ENCODE measurements around the gene AKAP7.
A peak's percentile ranks its signal among the peaks of the same experiment; 100 is the strongest.
"Not testable (repeated sequence)": the region's sequence is repeated elsewhere in the genome, so short reads cannot be mapped to it uniquely, and the experiment has no call there.

Gene AKAP7

DNA sequence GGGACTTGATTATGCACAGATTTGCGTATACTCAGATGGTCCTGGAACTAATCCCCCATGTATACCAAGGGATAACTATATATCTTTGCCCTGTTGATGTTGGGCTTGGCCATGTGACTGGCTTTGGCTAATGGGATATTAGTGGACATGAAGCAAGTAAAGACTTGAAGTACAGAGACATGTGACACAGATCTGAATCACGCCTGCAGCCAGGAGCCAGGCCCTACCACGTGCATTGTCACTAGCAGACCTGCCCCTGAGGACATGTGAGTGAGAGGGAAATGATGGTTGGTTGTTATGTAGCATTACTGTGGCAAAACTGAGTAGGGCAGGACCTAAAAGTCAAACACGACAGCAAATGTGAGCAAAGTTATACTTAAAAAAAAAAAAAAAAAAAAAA lies 155.7 kb downstream of the AKAP7 start:
- H3K9me3 ChIP-seq (ENCODE audit: insufficient read depth, low read depth, low read length) = no peaks in the 10 kb centered on the region
- peaks cover 33% of the 10 kb centered on the region for H3K4me1 ChIP-seq (ENCODE audit: insufficient read depth, low read length)
- WGBS = 92% methylated on average over 3 of the region's 4 CpGs
- H3K36me3 ChIP-seq (ENCODE audit: insufficient read depth, low read length) = no peaks in the 10 kb centered on the region
- H3K27ac ChIP-seq (ENCODE audit: low read depth, low read length) = no peak overlapping the region
- no peak overlapping the region for H3K9ac ChIP-seq (ENCODE audit: low read depth, low read length)
- H3K27me3 ChIP-seq (ENCODE audit: insufficient read depth, low read length) = no peaks in the 10 kb centered on the region
- H3K4me3 ChIP-seq (ENCODE audit: low read length) = no peak overlapping the region

DNA sequence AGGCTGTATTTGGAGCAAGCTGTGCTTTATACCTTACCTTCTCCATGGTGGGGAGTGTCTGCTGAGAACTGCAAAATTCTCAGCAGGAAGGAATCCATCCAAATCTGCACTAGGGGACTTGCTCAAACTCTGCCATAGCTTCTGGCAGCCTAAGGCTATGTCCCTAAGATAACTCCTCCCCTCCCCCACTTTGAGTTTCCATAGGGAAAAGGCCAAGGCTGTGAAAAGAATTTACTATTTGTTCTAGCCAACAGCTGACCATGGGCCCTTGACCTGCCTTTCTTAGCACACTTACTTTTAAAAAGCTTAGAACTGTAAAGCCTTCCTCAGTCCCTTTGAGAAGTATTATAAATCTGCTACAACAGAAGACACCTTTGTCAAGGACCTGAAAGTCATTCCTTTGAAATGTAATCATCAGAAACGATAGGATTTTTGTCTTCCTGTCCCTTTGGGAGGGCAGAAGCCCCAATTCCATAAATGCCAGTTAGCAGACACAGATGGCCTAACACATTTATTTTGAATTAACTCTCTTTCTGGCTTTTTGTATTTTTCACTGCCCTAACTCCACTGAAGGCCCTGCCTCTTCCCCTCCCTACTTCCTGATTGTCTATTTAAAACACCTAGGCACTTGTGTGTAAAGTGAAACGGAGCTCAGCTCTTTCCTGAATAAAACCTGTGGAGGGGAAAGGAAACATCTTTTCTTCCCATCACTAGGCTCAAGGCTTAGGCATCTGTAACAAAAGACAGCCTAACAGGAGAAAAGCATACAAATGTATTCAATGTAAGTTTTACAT lies 157.1 kb downstream of the AKAP7 start:
- Histone ChIP-seq H3K36me3 (ENCODE audit: insufficient read depth, low read length) (no peaks in the 10 kb centered on the region), H3K9ac (ENCODE audit: low read depth, low read length) (no peak overlapping the region), H3K4me1 (ENCODE audit: insufficient read depth, low read length) (peaks cover 31% of the 10 kb centered on the region), H3K9me3 (ENCODE audit: insufficient read depth, low read depth, low read length) (no peaks in the 10 kb centered on the region), H3K27ac (ENCODE audit: low read depth, low read length) (peak overlapping the region; percentile 78), H3K4me3 (ENCODE audit: low read length) (no peak overlapping the region), H3K27me3 (ENCODE audit: insufficient read depth, low read length) (no peaks in the 10 kb centered on the region)
- 14% methylated on average over 1 of the region's 2 CpGs for WGBS

DNA sequence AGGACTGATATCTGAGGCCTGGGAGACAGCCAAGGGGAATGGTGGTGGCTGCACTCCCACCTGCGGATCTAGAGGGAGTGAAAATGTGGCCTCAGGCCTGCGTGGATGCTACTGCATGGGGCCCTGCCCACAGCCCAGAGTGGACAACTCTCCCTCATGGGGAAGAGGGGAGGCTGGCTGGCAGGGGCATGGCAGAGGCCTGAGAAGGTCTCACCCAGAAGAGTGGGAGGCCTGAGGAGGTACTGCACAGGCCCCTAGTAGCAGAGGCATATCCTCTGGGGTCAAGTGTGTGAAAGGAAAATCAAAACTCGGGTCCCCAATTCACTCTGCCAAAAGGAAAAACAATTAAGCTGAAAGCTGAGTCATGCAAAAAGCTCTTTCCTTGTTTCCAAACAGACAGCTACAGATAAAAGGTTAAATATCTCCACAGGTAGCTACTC lies 158.2 kb downstream of the AKAP7 start:
- H3K36me3 ChIP-seq (ENCODE audit: insufficient read depth, low read length) = no peaks in the 10 kb centered on the region
- H3K4me3 ChIP-seq (ENCODE audit: low read length) = no peak overlapping the region
- peak overlapping the region; percentile 46 for H3K9ac ChIP-seq (ENCODE audit: low read depth, low read length)
- no peaks in the 10 kb centered on the region for H3K27me3 ChIP-seq (ENCODE audit: insufficient read depth, low read length)
- H3K27ac ChIP-seq (ENCODE audit: low read depth, low read length) = peak overlapping the region; percentile 91
- H3K4me1 ChIP-seq (ENCODE audit: insufficient read depth, low read length) = peaks cover 31% of the 10 kb centered on the region
- no peaks in the 10 kb centered on the region for H3K9me3 ChIP-seq (ENCODE audit: insufficient read depth, low read depth, low read length)
- WGBS = 56% methylated on average over 3 of the region's 3 CpGs

DNA sequence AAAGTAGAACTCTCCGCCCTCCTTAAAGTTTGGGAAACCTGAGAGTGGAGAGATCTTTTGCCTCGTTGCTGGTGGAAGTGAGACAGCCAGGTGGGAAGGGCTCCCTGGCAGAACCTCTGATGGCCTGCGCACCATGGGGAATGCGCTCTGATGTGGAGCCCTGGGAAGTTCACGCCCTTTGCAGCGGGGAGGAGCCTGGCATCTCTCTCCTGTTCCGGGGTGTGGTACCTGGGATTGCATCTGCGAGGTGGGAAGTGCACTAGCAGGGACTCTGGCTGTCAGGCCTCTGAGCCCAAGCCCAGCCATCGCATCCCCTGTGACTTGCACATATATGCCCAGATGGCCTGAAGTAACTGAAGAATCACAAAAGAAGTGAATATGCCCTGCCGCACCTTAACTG lies 159.8 kb downstream of the AKAP7 start:
- H3K9ac ChIP-seq (ENCODE audit: low read depth, low read length) = peak overlapping the region; percentile 45; the same call in 1 of the 2 replicates
- H3K4me3 ChIP-seq (ENCODE audit: low read length) = peak overlapping the region; percentile 39
- WGBS = 29% methylated on average over 10 of the region's 10 CpGs

GRCh38 chr6:131300826-131301225 lies 165.6 kb downstream of the AKAP7 start:
- 46% methylated on average over 7 of the region's 7 CpGs for WGBS
- not testable (repeated sequence) for H3K27me3 ChIP-seq (ENCODE audit: insufficient read depth, low read length); H3K4me1 ChIP-seq (ENCODE audit: insufficient read depth, low read length); H3K36me3 ChIP-seq (ENCODE audit: insufficient read depth, low read length); H3K4me3 ChIP-seq (ENCODE audit: low read length); H3K9me3 ChIP-seq (ENCODE audit: insufficient read depth, low read depth, low read length)
- Histone ChIP-seq H3K9ac (ENCODE audit: low read depth, low read length) (0 out of 2 replicates have a peak overlapping the region, but pooled peaks have one; percentile 44), H3K27ac (ENCODE audit: low read depth, low read length) (peak overlapping the region; percentile 77; the same call in 1 of the 2 replicates)

More for the DNA sequence above, 159.8 kb downstream of the AKAP7 start:
- H3K36me3 ChIP-seq (ENCODE audit: insufficient read depth, low read length) = no peaks in the 10 kb centered on the region
- H3K4me1 ChIP-seq (ENCODE audit: insufficient read depth, low read length) = peaks cover 31% of the 10 kb centered on the region
- H3K9me3 ChIP-seq (ENCODE audit: insufficient read depth, low read depth, low read length) = no peaks in the 10 kb centered on the region
- H3K27ac ChIP-seq (ENCODE audit: low read depth, low read length) = peak overlapping the region; percentile 57; the same call in 1 of the 2 replicates
- H3K27me3 ChIP-seq (ENCODE audit: insufficient read depth, low read length) = no peaks in the 10 kb centered on the region

GRCh38 chr6:131303338-131303930 lies 168.2 kb downstream of the AKAP7 start:
- Histone ChIP-seq H3K27ac (ENCODE audit: low read depth, low read length) (no peak overlapping the region), H3K27me3 (ENCODE audit: insufficient read depth, low read length) (no peaks in the 10 kb centered on the region), H3K9me3 (ENCODE audit: insufficient read depth, low read depth, low read length) (peaks cover 2% of the 10 kb centered on the region; the same call in 1 of the 2 replicates), H3K36me3 (ENCODE audit: insufficient read depth, low read length) (peaks cover 4% of the 10 kb centered on the region; the same call in 1 of the 2 replicates), H3K4me1 (ENCODE audit: insufficient read depth, low read length) (peaks cover 7% of the 10 kb centered on the region; the same call in 1 of the 2 replicates), H3K9ac (ENCODE audit: low read depth, low read length) (no peak overlapping the region), H3K4me3 (ENCODE audit: low read length) (no peak overlapping the region)
- 82% methylated on average over 6 of the region's 6 CpGs for WGBS

- peaks cover 12% of the 10 kb centered on the region for H3K9me3 ChIP-seq (ENCODE audit: insufficient read depth, low read depth, low read length)
- peaks cover 7% of the 10 kb centered on the region; the same call in 1 of the 2 replicates for H3K36me3 ChIP-seq (ENCODE audit: insufficient read depth, low read length)
- H3K4me1 ChIP-seq (ENCODE audit: insufficient read depth, low read length) = peaks cover 7% of the 10 kb centered on the region; the same call in 1 of the 2 replicates
- no peak overlapping the region for H3K4me3 ChIP-seq (ENCODE audit: low read length)
- no peaks in the 10 kb centered on the region for H3K27me3 ChIP-seq (ENCODE audit: insufficient read depth, low read length)
- H3K27ac ChIP-seq (ENCODE audit: low read depth, low read length) = no peak overlapping the region
- 88% methylated on average over 5 of the region's 6 CpGs for whole genome bisulfite sequencing
- H3K9ac ChIP-seq (ENCODE audit: low read depth, low read length) = no peak overlapping the region
These were observed 170.0 kb downstream of the AKAP7 start for GRCh38 chr6:131305037-131305850.

GRCh38 chr6:131309437-131309836 lies 174.2 kb downstream of the AKAP7 start:
- H3K4me1 ChIP-seq (ENCODE audit: insufficient read depth, low read length) = peaks cover 4% of the 10 kb centered on the region; the same call in 1 of the 2 replicates
- peaks cover 3% of the 10 kb centered on the region; the same call in 1 of the 2 replicates for H3K36me3 ChIP-seq (ENCODE audit: insufficient read depth, low read length)
- H3K9ac ChIP-seq (ENCODE audit: low read depth, low read length) = no peak overlapping the region
- peaks cover 16% of the 10 kb centered on the region for H3K9me3 ChIP-seq (ENCODE audit: insufficient read depth, low read depth, low read length)
- WGBS = 92% methylated on average over 1 of the region's 1 CpG
- no peaks in the 10 kb centered on the region for H3K27me3 ChIP-seq (ENCODE audit: insufficient read depth, low read length)
- H3K4me3 ChIP-seq (ENCODE audit: low read length) = no peak overlapping the region
- H3K27ac ChIP-seq (ENCODE audit: low read depth, low read length) = no peak overlapping the region

GRCh38 chr6:131314838-131315237 lies 179.6 kb downstream of the AKAP7 start:
- no peaks in the 10 kb centered on the region for H3K36me3 ChIP-seq (ENCODE audit: insufficient read depth, low read length)
- no peaks in the 10 kb centered on the region for H3K4me1 ChIP-seq (ENCODE audit: insufficient read depth, low read length)
- H3K9me3 ChIP-seq (ENCODE audit: insufficient read depth, low read depth, low read length) = peaks cover 14% of the 10 kb centered on the region
- H3K27me3 ChIP-seq (ENCODE audit: insufficient read depth, low read length) = no peaks in the 10 kb centered on the region
- H3K4me3 ChIP-seq (ENCODE audit: low read length) = no peak overlapping the region
- H3K27ac ChIP-seq (ENCODE audit: low read depth, low read length) = no peak overlapping the region
- H3K9ac ChIP-seq (ENCODE audit: low read depth, low read length) = no peak overlapping the region
- WGBS = 100% methylated on average over 2 of the region's 2 CpGs

DNA sequence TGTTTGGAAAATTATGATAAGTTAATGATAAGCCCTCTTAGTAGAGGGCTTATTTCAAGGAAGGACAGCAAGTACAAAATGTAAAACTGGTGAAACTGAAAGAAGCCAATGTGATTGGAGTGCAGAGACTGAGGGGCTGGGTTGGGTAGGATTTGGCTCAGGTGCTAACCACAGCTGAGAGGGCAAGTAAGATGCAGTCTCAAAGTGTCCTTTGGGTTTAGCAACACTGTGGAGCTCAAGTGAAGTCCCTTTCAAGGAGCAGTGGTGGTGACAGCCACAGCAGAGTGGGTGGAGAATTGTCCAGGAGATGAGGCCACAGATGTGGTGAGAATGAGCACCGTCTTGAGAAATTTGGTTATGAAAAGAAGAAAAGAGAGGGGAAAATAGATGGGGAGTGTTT lies 181.4 kb downstream of the AKAP7 start:
- Histone ChIP-seq H3K9ac (ENCODE audit: low read depth, low read length) (no peak overlapping the region), H3K27ac (ENCODE audit: low read depth, low read length) (no peak overlapping the region), H3K4me3 (ENCODE audit: low read length) (no peak overlapping the region), H3K4me1 (ENCODE audit: insufficient read depth, low read length) (peaks cover 4% of the 10 kb centered on the region), H3K27me3 (ENCODE audit: insufficient read depth, low read length) (no peaks in the 10 kb centered on the region), H3K36me3 (ENCODE audit: insufficient read depth, low read length) (no peaks in the 10 kb centered on the region), H3K9me3 (ENCODE audit: insufficient read depth, low read depth, low read length) (peaks cover 11% of the 10 kb centered on the region)
- WGBS = 72% methylated on average over 1 of the region's 1 CpG

DNA sequence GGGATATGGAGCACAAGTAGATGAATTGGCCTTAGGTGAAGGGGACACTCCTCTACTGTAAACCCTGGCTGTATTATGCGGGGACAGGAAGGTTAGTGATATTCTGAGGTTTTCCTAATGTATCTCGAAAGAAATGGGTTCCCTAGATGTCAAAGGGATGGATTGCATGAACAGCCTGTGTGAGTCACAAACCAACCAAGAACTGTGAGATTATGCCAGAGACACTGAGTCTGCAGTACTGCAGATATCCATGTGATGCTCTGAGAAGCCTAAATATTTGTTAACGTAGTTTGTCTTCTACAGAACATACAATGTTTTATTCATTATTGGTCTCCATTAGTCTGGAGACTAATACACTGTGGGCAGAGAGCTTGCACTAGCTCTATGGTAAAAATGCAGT lies 182.2 kb downstream of the AKAP7 start:
- Histone ChIP-seq H3K36me3 (ENCODE audit: insufficient read depth, low read length) (no peaks in the 10 kb centered on the region), H3K9ac (ENCODE audit: low read depth, low read length) (no peak overlapping the region), H3K27me3 (ENCODE audit: insufficient read depth, low read length) (no peaks in the 10 kb centered on the region), H3K27ac (ENCODE audit: low read depth, low read length) (no peak overlapping the region), H3K4me1 (ENCODE audit: insufficient read depth, low read length) (peaks cover 11% of the 10 kb centered on the region), H3K4me3 (ENCODE audit: low read length) (no peak overlapping the region), H3K9me3 (ENCODE audit: insufficient read depth, low read depth, low read length) (peaks cover 11% of the 10 kb centered on the region)
- 96% methylated on average over 3 of the region's 3 CpGs for WGBS

Data from HUES64 (cell line).